Measurements from ENCODE around the gene ATG2A. TPM values are rescaled to one million over a fixed set of nuclear protein-coding genes. Genes with fewer than 3 reads are reported as not detected.

Gene ATG2A
- total and polyA plus RNA-seq, 2 experiments from 2014 or later, result 13.3 to 36.2 TPM

DNA sequence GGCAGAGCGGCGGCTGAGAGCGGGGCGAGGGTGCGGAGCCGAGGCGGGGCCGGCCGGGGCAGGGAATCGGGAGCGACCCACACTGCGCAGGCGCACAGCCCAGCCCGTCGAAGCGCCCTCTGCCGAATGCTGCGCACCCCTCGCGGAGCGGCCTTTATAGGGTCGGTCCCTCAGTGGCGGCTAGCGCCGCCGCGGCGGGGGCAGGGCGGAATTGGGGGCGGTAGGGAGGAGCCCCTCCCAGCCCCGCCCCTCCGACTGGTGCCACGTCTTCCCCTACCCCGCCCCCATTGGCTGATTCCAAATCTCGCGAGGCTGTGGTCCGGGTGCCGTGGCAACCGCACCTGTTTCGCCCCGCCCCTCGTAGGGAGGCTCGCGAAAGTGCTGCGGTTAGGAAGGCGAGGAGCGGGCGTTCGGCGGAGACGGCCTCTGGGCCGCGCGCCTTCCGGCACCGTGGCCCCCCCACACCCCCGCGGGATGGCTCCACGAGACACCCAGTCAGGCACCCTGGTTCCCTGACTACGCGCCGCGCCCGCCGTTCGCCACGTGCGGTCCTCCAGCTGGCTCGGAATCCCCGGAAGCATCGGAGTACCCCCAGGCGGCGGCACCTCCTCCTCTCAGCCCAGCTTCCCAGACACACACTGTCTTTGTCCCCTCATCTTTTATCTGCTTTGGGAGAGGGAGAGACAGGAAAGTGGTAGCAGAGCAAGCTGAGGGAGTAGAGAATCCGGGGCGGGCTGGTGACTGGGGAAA is 38.3 kb downstream of the ATG2A start, which contains the start of gene EHD1:
Gene EHD1, minus strand, starts transcription at position 128 of the 750 bp plus-strand sequence. CDS start 157 bp downstream, outside the sequence.
- Histone ChIP-seq H3K36me3 (no peaks in the 10 kb centered on the region), H3K27ac (peak within 1 kb of the TSS; percentile 86), H3K9me3 (ENCODE audit: low read depth) (no peaks in the 10 kb centered on the region), H3K4me1 (ENCODE audit: low read depth) (peaks cover 30% of the 10 kb centered on the region), H3K27me3 (no peaks in the 10 kb centered on the region), H3K4me3 (peak within 1 kb of the TSS; percentile 81)
- peak; percentile 99 for DNase-seq (ENCODE audit: low read depth in 1 of 2, low spot score in 1 of 2)
- TF ChIP-seq, protein P1, sequence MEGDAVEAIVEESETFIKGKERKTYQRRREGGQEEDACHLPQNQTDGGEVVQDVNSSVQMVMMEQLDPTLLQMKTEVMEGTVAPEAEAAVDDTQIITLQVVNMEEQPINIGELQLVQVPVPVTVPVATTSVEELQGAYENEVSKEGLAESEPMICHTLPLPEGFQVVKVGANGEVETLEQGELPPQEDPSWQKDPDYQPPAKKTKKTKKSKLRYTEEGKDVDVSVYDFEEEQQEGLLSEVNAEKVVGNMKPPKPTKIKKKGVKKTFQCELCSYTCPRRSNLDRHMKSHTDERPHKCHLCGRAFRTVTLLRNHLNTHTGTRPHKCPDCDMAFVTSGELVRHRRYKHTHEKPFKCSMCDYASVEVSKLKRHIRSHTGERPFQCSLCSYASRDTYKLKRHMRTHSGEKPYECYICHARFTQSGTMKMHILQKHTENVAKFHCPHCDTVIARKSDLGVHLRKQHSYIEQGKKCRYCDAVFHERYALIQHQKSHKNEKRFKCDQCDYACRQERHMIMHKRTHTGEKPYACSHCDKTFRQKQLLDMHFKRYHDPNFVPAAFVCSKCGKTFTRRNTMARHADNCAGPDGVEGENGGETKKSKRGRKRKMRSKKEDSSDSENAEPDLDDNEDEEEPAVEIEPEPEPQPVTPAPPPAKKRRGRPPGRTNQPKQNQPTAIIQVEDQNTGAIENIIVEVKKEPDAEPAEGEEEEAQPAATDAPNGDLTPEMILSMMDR (IDR thresholded peaks at IDR 0.05; ENCODE audit: low read depth, low read length), result peak; percentile 68

- DNase-seq (ENCODE audit: low read depth in 1 of 2, low spot score in 1 of 2), result no peak
- Histone ChIP-seq H3K4me1 (ENCODE audit: low read depth) (peaks cover 31% of the 10 kb centered on the region), H3K27ac (peak overlapping the region; percentile 81), H3K4me3 (peak overlapping the region; percentile 81), H3K9me3 (ENCODE audit: low read depth) (no peaks in the 10 kb centered on the region), H3K27me3 (no peaks in the 10 kb centered on the region), H3K36me3 (peaks cover 2% of the 10 kb centered on the region)
- TF ChIP-seq, protein P1 (IDR thresholded peaks at IDR 0.05; ENCODE audit: low read depth, low read length), result no peak
Measured at GRCh38 chr11:64878223-64878493, 38.9 kb downstream of the ATG2A start.

DNA sequence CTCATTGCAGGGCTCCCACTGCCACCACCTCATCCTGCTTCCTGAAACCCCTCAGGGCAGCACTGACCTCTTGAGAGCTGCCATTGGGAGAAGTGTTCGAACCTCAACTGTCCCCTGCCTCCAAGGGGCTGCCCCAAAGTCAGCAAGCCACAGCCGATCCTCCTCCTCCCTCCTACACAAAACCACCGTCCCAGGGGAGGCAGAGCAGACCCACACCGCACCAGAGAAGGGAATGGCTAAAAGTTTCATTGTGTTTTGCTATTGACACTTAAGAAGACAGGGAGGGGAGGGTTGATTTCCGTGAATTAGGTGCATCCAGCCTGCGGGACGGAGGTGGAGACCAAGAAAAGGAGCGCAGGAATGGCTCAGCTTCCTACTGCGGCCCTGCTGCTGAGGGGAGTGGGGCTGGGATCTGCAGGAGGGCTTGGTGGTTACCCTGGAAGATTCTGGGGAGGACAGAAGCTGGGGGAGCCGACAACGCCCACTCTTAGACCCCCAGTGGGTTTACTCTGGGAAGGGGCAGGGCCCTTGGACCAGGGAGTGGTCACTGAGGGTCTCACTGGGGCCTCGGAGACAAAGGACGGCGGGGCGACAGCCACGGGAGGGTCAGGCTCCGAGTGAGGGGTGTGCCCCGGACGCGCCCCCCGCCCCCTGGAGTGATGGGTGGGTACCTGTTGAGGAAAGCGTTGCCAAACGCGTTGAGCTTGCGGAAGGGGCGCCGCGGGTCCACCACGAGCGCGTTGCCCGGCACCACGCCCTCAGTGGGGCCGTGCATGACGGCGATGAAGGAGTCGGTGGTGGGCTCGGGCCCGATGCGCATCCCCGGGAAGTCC is 39.4 kb downstream of the ATG2A start:
- DNase-seq (ENCODE audit: low read depth in 1 of 2, low spot score in 1 of 2), result no peak
- H3K27me3 ChIP-seq, result no peaks in the 10 kb centered on the region
- H3K36me3 ChIP-seq, result peaks cover 5% of the 10 kb centered on the region
- H3K4me3 ChIP-seq, result peak overlapping the region; percentile 81
- H3K27ac ChIP-seq, result peak overlapping the region; percentile 81
- TF ChIP-seq, protein P1 (IDR thresholded peaks at IDR 0.05; ENCODE audit: low read depth, low read length), result no peak
- no peaks in the 10 kb centered on the region for H3K9me3 ChIP-seq (ENCODE audit: low read depth)
- H3K4me1 ChIP-seq (ENCODE audit: low read depth), result peaks cover 36% of the 10 kb centered on the region

GRCh38 chr11:64876835-64877341 is 40.1 kb downstream of the ATG2A start:
- DNase-seq (ENCODE audit: low read depth in 1 of 2, low spot score in 1 of 2), result peak in 1 of 2 donors; percentile 62
- peak overlapping the region; percentile 81 for H3K27ac ChIP-seq
- H3K4me1 ChIP-seq (ENCODE audit: low read depth), result peaks cover 43% of the 10 kb centered on the region

DNA sequence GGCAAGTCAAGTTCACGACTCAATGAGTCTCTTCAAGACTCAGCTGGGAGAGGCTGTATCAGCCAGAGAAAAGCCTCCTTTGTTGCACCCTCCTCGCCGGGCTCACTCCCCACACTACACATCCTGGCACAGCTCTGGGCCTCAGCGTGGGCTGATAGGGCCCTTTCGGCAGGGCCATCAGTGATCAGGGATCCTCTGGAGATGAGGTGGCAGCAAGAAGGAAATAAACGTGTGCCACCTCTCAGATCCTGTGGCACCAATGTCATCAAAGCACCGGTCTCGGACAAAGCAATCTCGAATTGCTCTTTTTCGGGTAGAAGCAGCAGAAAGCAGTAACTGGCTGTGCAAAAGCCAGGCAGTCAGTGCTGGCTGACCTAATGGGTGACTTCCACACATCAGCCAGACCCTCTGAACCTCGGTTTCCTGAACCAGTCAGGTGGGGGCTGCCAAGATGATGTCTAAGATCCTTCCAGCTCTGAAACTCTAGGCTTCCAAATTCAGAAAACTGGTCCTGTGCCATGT is 40.7 kb downstream of the ATG2A start:
- Histone ChIP-seq H3K4me1 (ENCODE audit: low read depth) (peaks cover 49% of the 10 kb centered on the region), H3K4me3 (peak overlapping the region; percentile 81), H3K27me3 (no peaks in the 10 kb centered on the region), H3K27ac (peak overlapping the region; percentile 81), H3K36me3 (peaks cover 5% of the 10 kb centered on the region), H3K9me3 (ENCODE audit: low read depth) (no peaks in the 10 kb centered on the region)
- TF ChIP-seq, protein P1 (IDR thresholded peaks at IDR 0.05; ENCODE audit: low read depth, low read length), result no peak
- DNase-seq (ENCODE audit: low read depth in 1 of 2, low spot score in 1 of 2), result no peak

More at GRCh38 chr11:64876835-64877341, 40.1 kb downstream of the ATG2A start:
- TF ChIP-seq, protein P1 (IDR thresholded peaks at IDR 0.05; ENCODE audit: low read depth, low read length), result no peak
- H3K4me3 ChIP-seq, result peak overlapping the region; percentile 81
- no peaks in the 10 kb centered on the region for H3K27me3 ChIP-seq
- no peaks in the 10 kb centered on the region for H3K9me3 ChIP-seq (ENCODE audit: low read depth)
- H3K36me3 ChIP-seq, result peaks cover 5% of the 10 kb centered on the region

Data from cardiac muscle cell (in vitro differentiated cells and primary cell).